H1 (cell line): ENCODE data around the gene FBXO38. TPM values are rescaled to one million over a fixed set of nuclear protein-coding genes. Genes with fewer than 3 reads are reported as not detected.

ENCODE experiments used
- BRCA1 ChIP-seq: IDR thresholded peaks from 2 replicates; pipeline ENCODE4 v1.6.1; 2012; ENCODE audit warnings: low read depth, low read length, improper control_type of control experiment
- CBX8 ChIP-seq: fragments of 300-800, 300-1000 bp; sonication (generic); IDR thresholded peaks from 2 replicates; pipeline ENCODE4 v1.7.1; 2016; ENCODE audit warnings: low read depth, low read length, borderline replicate concordance
- CHD2 ChIP-seq: IDR thresholded peaks from 2 replicates; pipeline ENCODE4 v1.6.1; 2012; ENCODE audit warnings: low read length, improper control_type of control experiment
- JUN ChIP-seq: IDR thresholded peaks from 2 replicates; pipeline ENCODE4 v1.6.1; 2011; ENCODE audit warnings: low read depth, mild to moderate bottlenecking, improper control_type of control experiment, low read length
- JUND ChIP-seq: IDR thresholded peaks from 2 replicates; pipeline ENCODE4 v1.6.1; 2011; ENCODE audit warnings: mild to moderate bottlenecking, improper control_type of control experiment, low read length
- KDM1A ChIP-seq: fragments of 200-600, 300-600 bp; sonication (generic); IDR thresholded peaks from 2 replicates; pipeline ENCODE4 v1.7.1; 2016; ENCODE audit warnings: mild to moderate bottlenecking, low read length, borderline replicate concordance
- MAFK ChIP-seq: IDR thresholded peaks from 2 replicates; pipeline ENCODE4 v1.6.1; 2012; ENCODE audit warnings: low read depth, mild to moderate bottlenecking, improper control_type of control experiment, low read length
- NANOG ChIP-seq: IDR thresholded peaks from 2 replicates; pipeline ENCODE4 v1.6.1; 2011; ENCODE audit warnings: low read length, low read depth, mild to moderate bottlenecking, inconsistent platforms; ENCODE audit not compliant: insufficient read depth, poor library complexity, severe bottlenecking
- PHF8 ChIP-seq: fragments of 200-600 bp; sonication (generic); conservative IDR thresholded peaks from 2 replicates; pipeline ENCODE4 v1.7.1; 2012; ENCODE audit warnings: low read depth, mild to moderate bottlenecking, inconsistent platforms, low read length, moderate library complexity
- RBBP5 ChIP-seq: IDR thresholded peaks from 2 replicates; pipeline ENCODE4 v1.7.1; 2012; ENCODE audit warnings: low read depth, mild to moderate bottlenecking, inconsistent platforms, low read length, moderate library complexity, borderline replicate concordance
- RFX5 ChIP-seq: IDR thresholded peaks from 2 replicates; pipeline ENCODE4 v1.6.1; 2011; ENCODE audit warnings: low read depth, low read length, improper control_type of control experiment, borderline replicate concordance
- RNF2 ChIP-seq: fragments of 200-900, 300-1000 bp; sonication (generic); IDR thresholded peaks from 2 replicates; pipeline ENCODE4 v1.7.1; 2016; ENCODE audit warnings: borderline replicate concordance, low read depth, mild to moderate bottlenecking, antibody characterized with exemption, low read length; ENCODE audit not compliant: poor library complexity, severe bottlenecking; ENCODE audit errors: missing control alignments
- RXRA ChIP-seq: IDR thresholded peaks from 2 replicates; pipeline ENCODE4 v1.6.1; 2011; ENCODE audit warnings: low read depth, mild to moderate bottlenecking, low read length, moderate library complexity; ENCODE audit not compliant: insufficient read depth
- SIN3A ChIP-seq, 2 experiments: IDR thresholded peaks in 1 of 2; conservative IDR thresholded peaks in 1 of 2; 2 replicates each; pipeline ENCODE4 v1.6.1; 2011 to 2012; ENCODE audit warnings: low read length in 2 of 2, improper control_type of control experiment in 1 of 2, low read depth in 1 of 2, mild to moderate bottlenecking in 1 of 2
- SIX5 ChIP-seq: IDR thresholded peaks from 2 replicates; pipeline ENCODE4 v1.6.1; 2011; ENCODE audit warnings: mild to moderate bottlenecking, low read depth, low read length
- SP1 ChIP-seq: IDR thresholded peaks from 2 replicates; pipeline ENCODE4 v1.6.1; 2011; ENCODE audit warnings: low read depth, low read length
- SP2 ChIP-seq: IDR thresholded peaks from 2 replicates; pipeline ENCODE4 v1.6.1; 2012; ENCODE audit warnings: mild to moderate bottlenecking, low read length, inconsistent platforms
- SRF ChIP-seq: IDR thresholded peaks from 2 replicates; pipeline ENCODE4 v1.6.1; 2011; ENCODE audit warnings: mild to moderate bottlenecking, low read depth, low read length, moderate library complexity
- SUZ12 ChIP-seq: fragments of 200-600 bp; sonication (generic); IDR thresholded peaks from 2 replicates; pipeline ENCODE4 v1.6.1; 2012; ENCODE audit warnings: mild to moderate bottlenecking, inconsistent platforms, low read length, moderate library complexity, mixed read lengths
- TAF7 ChIP-seq: optimal IDR thresholded peaks from 2 replicates; pipeline ENCODE3; 2011; ENCODE audit warnings: low read depth, mild to moderate bottlenecking, inconsistent platforms, low read length, moderate library complexity, borderline replicate concordance
- TEAD4 ChIP-seq: IDR thresholded peaks from 2 replicates; pipeline ENCODE4 v1.6.1; 2012; ENCODE audit warnings: low read depth, low read length, inconsistent platforms, mixed read lengths
- ZNF274 ChIP-seq: IDR thresholded peaks from 2 replicates; pipeline ENCODE4 v1.7.0; 2012; ENCODE audit warnings: low read length, borderline replicate concordance; ENCODE audit errors: extremely low read depth
- polyA plus RNA-seq, 7 experiments: library from polyadenylated mRNA; depleted of rRNA in 3 of 7; stranded (reverse) in 5 of 7; unstranded in 2 of 7; fragments of >200 nt in 5 of 7; fragments of 200-250 nt in 2 of 7; gene quantifications; 1 replicate in 5 of 7; 2 replicates in 1 of 7; 4 replicates in 1 of 7; pipeline versions ENCODE4 v1.2.1 to v1.2.3, GENCODE V29; 2011 to 2013; ENCODE audit warnings: missing spikeins in 2 of 7, mixed read lengths in 2 of 7
- total RNA-seq: library from RNA; stranded (reverse); fragmentation: NEBNext Ultra II Directional; extraction: Animal tissue kit (Norgen Biotek cat#: 25700); gene quantifications from 2 replicates; pipeline ENCODE4 v1.2.1, GENCODE V29; 2021
- TF ChIP-seq, protein P1 (sequence below): IDR thresholded peaks from 2 replicates; pipeline ENCODE4 v1.6.1; 2011; ENCODE audit warnings: low read depth, mild to moderate bottlenecking, low read length; ENCODE audit not compliant: insufficient read depth

FBXO38 gene
- total and polyA plus RNA-seq, 2 of the 8 experiments (the other 6 are each of a cell fraction or from before 2014, with no cell fraction given): 9.1 to 34.3 TPM

DNA sequence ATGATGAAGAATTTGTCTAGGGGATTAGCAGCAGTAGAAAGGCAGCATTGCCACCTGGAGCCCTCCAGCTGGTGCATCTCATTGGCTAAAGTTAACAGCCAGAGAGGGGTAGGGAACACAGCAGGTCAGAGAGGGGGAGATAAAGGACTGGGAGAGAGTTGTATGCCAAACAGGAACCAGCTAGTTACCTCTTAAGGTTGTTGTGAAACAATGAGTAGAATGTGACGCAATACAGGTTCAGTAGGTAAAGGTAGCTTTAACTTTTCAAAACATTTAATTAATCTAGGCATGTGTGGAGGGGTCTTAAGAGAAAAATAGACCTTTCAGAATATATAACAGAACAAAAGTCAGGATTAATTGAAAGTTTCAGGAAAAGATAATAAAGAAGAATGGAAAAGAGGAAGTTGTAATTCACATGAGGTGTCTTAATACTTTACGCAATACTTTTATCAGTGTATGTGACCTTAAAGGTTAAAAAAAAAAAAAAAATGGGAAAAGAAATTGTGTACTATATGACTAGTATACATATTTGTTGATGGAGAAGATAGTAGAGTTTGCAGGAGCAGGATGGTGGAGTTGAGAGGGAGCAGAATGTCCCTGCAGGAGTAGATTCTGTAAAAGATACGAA lies 14.3 kb downstream of the FBXO38 start (continued):
- TF ChIP-seq ZNF274 (no peak), SIN3A (conservative IDR thresholded peaks at IDR 0.05 in 1 of 2, IDR thresholded peaks at IDR 0.05 in 1 of 2; ENCODE audit: low read depth in 1 of 2, low read length in 2 of 2) (0 out of 4 replicates have a peak, but pooled peaks of 1 of the 2 experiments have one; percentile 64), TAF7 (no peak), RNF2 (no peak), NANOG (peak; percentile 49), MAFK (no peak), SP1 (peak; percentile 76), SP2 (no peak), PHF8 (no peak), CBX8 (no peak), KDM1A (no peak), SRF (no peak), JUN (0 out of 2 replicates have a peak, but pooled peaks have one; percentile 62), RBBP5 (no peak), BRCA1 (no peak; the same call in 1 of the 2 replicates), SUZ12 (no peak), TEAD4 (no peak), CHD2 (no peak), SIX5 (no peak), RXRA (no peak), JUND (peak; percentile 64; the same call in 1 of the 2 replicates), RFX5 (no peak)
- TF ChIP-seq, protein P1, sequence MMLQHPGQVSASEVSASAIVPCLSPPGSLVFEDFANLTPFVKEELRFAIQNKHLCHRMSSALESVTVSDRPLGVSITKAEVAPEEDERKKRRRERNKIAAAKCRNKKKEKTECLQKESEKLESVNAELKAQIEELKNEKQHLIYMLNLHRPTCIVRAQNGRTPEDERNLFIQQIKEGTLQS: 0 out of 2 replicates have a peak, but pooled peaks have one; percentile 17
